Measurements from ENCODE around the gene RTEL1. TPM values are rescaled to one million over a fixed set of nuclear protein-coding genes. Genes with fewer than 3 reads are reported as not detected.

The RTEL1 gene
- total RNA-seq, 1 experiment from 2014 or later = 26.1 TPM

GRCh38 chr20:63691711-63692435, 33.8 kb downstream of the RTEL1 start:
- in situ Hi-C loops (cut with HindIII; ENCODE audit: low pct_unique_long_range_greater_than_20kb, low sequenced_read_pairs) = no loop called here
- intact Hi-C loops (cut with micrococcal nuclease; ENCODE audit: unreplicated experiment) = no loop called here
- Histone ChIP-seq H3K27ac (ENCODE audit: low read length) (peak overlapping the region; percentile 34; the same call in 1 of the 2 replicates), H3K4me3 (ENCODE audit: low read depth in 2 of 2, low read length in 2 of 2) (no peak overlapping the region), H3K9me3 (ENCODE audit: control insufficient read depth, insufficient read depth, low read depth, low read length) (no peaks in the 10 kb centered on the region), H3K4me1 (ENCODE audit: control insufficient read depth, insufficient read depth, low read length) (peaks cover 23% of the 10 kb centered on the region), H3K27me3 (ENCODE audit: control insufficient read depth, insufficient read depth, low read length) (no peaks in the 10 kb centered on the region), H3K36me3 (ENCODE audit: control insufficient read depth, insufficient read depth, low read length) (no peaks in the 10 kb centered on the region)
- DNase-seq (ENCODE audit: low read depth, low spot score) (no peak), ATAC-seq (no peak)
- no TSS peak for BruUV-seq (replicated peaks)
- CTCF ChIA-PET = no interaction called here
- POLR2A ChIA-PET = no interaction called here
- TF ChIP-seq POLR2AphosphoS5 (IDR thresholded peaks at IDR 0.05; ENCODE audit: low read depth, low read length) = no peak; the same call in 1 of the 2 replicates

- DNase-seq (ENCODE audit: low read depth, low spot score) (no peak), ATAC-seq (peak; percentile 40)
- Histone ChIP-seq H3K36me3 (ENCODE audit: control insufficient read depth, insufficient read depth, low read length) (no peaks in the 10 kb centered on the region), H3K9me3 (ENCODE audit: control insufficient read depth, insufficient read depth, low read depth, low read length) (no peaks in the 10 kb centered on the region), H3K4me3 (ENCODE audit: low read depth in 2 of 2, low read length in 2 of 2) (no peak overlapping the region), H3K4me1 (ENCODE audit: control insufficient read depth, insufficient read depth, low read length) (peaks cover 26% of the 10 kb centered on the region), H3K27me3 (ENCODE audit: control insufficient read depth, insufficient read depth, low read length) (no peaks in the 10 kb centered on the region), H3K27ac (ENCODE audit: low read length) (0 out of 2 replicates have a peak overlapping the region, but pooled peaks have one; percentile 34)
- POLR2A ChIA-PET = no interaction called here
- CTCF ChIA-PET = no interaction called here
- intact Hi-C loops (cut with micrococcal nuclease; ENCODE audit: unreplicated experiment) = no loop called here
- in situ Hi-C loops (cut with HindIII; ENCODE audit: low pct_unique_long_range_greater_than_20kb, low sequenced_read_pairs) = no loop called here
- TF ChIP-seq REST (IDR thresholded peaks at IDR 0.05; ENCODE audit: insufficient read depth in 1 of 2, low read depth in 2 of 2, low read length in 1 of 2) (0 out of 4 replicates have a peak, but pooled peaks of 1 of the 2 experiments have one; percentile 13), POLR2AphosphoS5 (IDR thresholded peaks at IDR 0.05; ENCODE audit: low read depth, low read length) (no peak), SIN3A (IDR thresholded peaks at IDR 0.05; ENCODE audit: borderline replicate concordance, insufficient read depth, low read depth, low read length) (no peak), CTCF (IDR thresholded peaks at IDR 0.05) (no peak), TCF7L2 (IDR thresholded peaks at IDR 0.05; ENCODE audit: low read depth, low read length) (no peak)
- no TSS peak for BruUV-seq (replicated peaks)
Observed at GRCh38 chr20:63692436-63693082, 34.4 kb downstream of the RTEL1 start.

Data from Panc1 (cell line).